DND-41 (cell line): ENCODE results near the gene STXBP5.

Source experiments
- ATAC-seq: fragments of 200-7000 bp; cut with Tn5 transposase; 3 replicates; pipeline ENCODE4 v1.9.1; 2021; ENCODE audit warnings: low read depth; ENCODE audit not compliant: insufficient read depth
- DNase-seq: peaks from one replicate; pipeline ENCODE4 v3.0.0-alpha.2; 2020
- H2AFZ ChIP-seq: 2 replicates; pipeline ENCODE4 v1.6.0; 2012; ENCODE audit warnings: low read depth, low read length
- H3K27ac ChIP-seq: 2 replicates; pipeline ENCODE4 v1.5.1; 2012; ENCODE audit warnings: low read length, inconsistent platforms
- H3K27me3 ChIP-seq: fragments of 200-600 bp; sonication (generic); 2 replicates; pipeline ENCODE4 v1.6.0; 2012; ENCODE audit warnings: low read length, mild to moderate bottlenecking, inconsistent platforms; ENCODE audit not compliant: insufficient read depth, poor library complexity
- H3K36me3 ChIP-seq: 2 replicates; pipeline ENCODE4 v1.5.1; 2012; ENCODE audit warnings: low read length, inconsistent platforms; ENCODE audit not compliant: insufficient read depth
- H3K4me1 ChIP-seq: 2 replicates; pipeline ENCODE4 v1.5.1; 2012; ENCODE audit warnings: mild to moderate bottlenecking, low read length; ENCODE audit not compliant: insufficient read depth
- H3K4me2 ChIP-seq: 2 replicates; pipeline ENCODE4 v1.6.0; 2012; ENCODE audit warnings: mild to moderate bottlenecking, moderate library complexity, low read length, inconsistent platforms; ENCODE audit not compliant: insufficient read depth
- H3K4me3 ChIP-seq, 2 experiments: fragments of 200-600 bp in 1 of 2; shearing (Covaris generic) in 1 of 2; 2 replicates each; pipeline ENCODE4 v1.5.1; 2012 to 2016; ENCODE audit warnings: inconsistent platforms in 2 of 2, low read length in 2 of 2, mild to moderate bottlenecking in 2 of 2, low read depth in 1 of 2, moderate library complexity in 1 of 2
- H3K79me2 ChIP-seq: 2 replicates; pipeline ENCODE4 v1.6.0; 2012; ENCODE audit warnings: low read length, inconsistent platforms; ENCODE audit not compliant: insufficient read depth
- H3K9ac ChIP-seq: 2 replicates; pipeline ENCODE4 v1.6.0; 2012; ENCODE audit warnings: low read depth, mild to moderate bottlenecking, inconsistent platforms, low read length, moderate library complexity
- H3K9me3 ChIP-seq: 2 replicates; pipeline ENCODE4 v1.5.1; 2012; ENCODE audit warnings: low read length, moderate library complexity, mild to moderate bottlenecking, inconsistent platforms; ENCODE audit not compliant: insufficient read depth, severe bottlenecking
- H4K20me1 ChIP-seq: 2 replicates; pipeline ENCODE4 v1.6.0; 2012; ENCODE audit warnings: low read length; ENCODE audit not compliant: insufficient read depth
- CTCF ChIP-seq: IDR thresholded peaks from 2 replicates; pipeline ENCODE4 v1.5.1; 2012; ENCODE audit warnings: borderline replicate concordance, low read length, moderate library complexity, mild to moderate bottlenecking; ENCODE audit not compliant: poor library complexity, severe bottlenecking; ENCODE audit errors: extremely low read depth
- EZH2 ChIP-seq: IDR thresholded peaks from 3 replicates; pipeline ENCODE4 v1.6.1; 2012; ENCODE audit warnings: borderline replicate concordance, low read depth, mild to moderate bottlenecking, moderate library complexity, low read length, inconsistent platforms; ENCODE audit not compliant: severe bottlenecking

The STXBP5 gene

GRCh38 chr6:147207837-147208754 lies 3.9 kb downstream of the STXBP5 start:
- no peaks in the 10 kb centered on the region for H3K9me3 ChIP-seq
- H3K27ac ChIP-seq = no peak overlapping the region
- no peak overlapping the region for H3K9ac ChIP-seq
- H3K4me1 ChIP-seq = peaks cover 18% of the 10 kb centered on the region
- no peaks in the 10 kb centered on the region for H3K27me3 ChIP-seq
- DNase-seq (no peak), ATAC-seq (no peak)
- no peak overlapping the region for H3K4me2 ChIP-seq
- no peak for TF ChIP-seq CTCF
- TF ChIP-seq EZH2 = no peak
- no peak overlapping the region for H3K4me3 ChIP-seq
- no peak overlapping the region for H2AFZ ChIP-seq
- no peaks in the 10 kb centered on the region for H4K20me1 ChIP-seq
- no peaks in the 10 kb centered on the region for H3K36me3 ChIP-seq
- H3K79me2 ChIP-seq = peaks cover 8% of the 10 kb centered on the region; the same call in 1 of the 2 replicates

DNA sequence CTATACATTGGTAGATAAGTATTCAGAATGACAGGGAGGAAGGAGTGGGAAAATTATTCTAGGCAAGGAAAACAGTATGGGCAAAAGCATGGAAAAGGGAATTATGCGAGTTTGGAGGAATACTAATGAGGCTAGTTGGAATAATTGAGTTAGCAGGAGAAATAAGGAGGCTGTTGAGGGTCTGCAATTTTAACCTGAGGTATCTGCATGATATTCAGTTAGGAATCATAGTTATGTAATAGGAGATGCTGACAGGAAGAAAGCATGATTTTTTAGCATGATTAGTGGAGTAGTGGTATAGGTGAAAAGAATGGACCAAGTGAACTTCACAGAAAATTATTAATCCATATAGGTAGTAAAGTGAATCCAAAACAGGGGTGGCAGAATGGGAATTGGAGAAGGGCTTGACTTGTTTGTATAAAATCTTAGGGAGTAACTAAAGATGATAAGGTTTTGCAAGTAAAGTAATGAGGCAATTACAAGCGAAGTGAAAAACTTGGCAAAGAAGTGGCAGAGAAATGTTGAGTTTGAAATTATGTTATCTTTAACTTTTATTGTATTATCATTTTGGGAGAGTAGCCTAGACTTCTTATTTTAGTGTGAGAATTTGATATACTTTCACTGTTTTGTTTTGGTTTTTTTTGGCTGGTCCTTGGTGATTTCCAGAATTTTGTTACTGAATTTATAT lies 5.7 kb downstream of the STXBP5 start:
- Histone ChIP-seq H3K27ac (no peak overlapping the region), H2AFZ (no peak overlapping the region), H3K4me2 (no peak overlapping the region), H4K20me1 (no peaks in the 10 kb centered on the region), H3K4me3 (no peak overlapping the region), H3K27me3 (no peaks in the 10 kb centered on the region), H3K9me3 (no peaks in the 10 kb centered on the region), H3K79me2 (peaks cover 4% of the 10 kb centered on the region; the same call in 1 of the 2 replicates), H3K9ac (no peak overlapping the region), H3K36me3 (no peaks in the 10 kb centered on the region), H3K4me1 (peaks cover 11% of the 10 kb centered on the region)
- TF ChIP-seq CTCF (no peak), EZH2 (no peak)
- DNase-seq (no peak), ATAC-seq (no peak)

DNA sequence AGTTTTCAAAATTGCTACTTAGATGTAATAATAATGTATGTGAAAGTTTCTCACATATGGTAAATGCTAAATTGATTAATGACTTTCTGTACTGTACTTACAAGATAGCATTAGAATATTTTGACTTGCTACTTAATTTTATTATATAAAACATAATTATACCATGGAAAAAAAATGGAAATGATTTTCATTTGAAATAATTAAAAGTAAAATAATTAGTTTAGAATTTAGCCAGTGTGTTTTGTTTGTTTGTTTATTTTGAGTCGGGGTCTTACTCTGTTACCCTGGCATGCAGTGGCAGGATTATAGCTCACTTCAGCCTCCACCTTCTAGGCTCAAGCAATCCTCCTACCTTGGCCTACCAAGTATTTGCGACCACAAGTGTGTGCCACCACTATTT lies 7.1 kb downstream of the STXBP5 start:
- no peak overlapping the region for H3K4me3 ChIP-seq
- H3K27ac ChIP-seq = no peak overlapping the region
- H2AFZ ChIP-seq = no peak overlapping the region
- H3K4me1 ChIP-seq = no peaks in the 10 kb centered on the region
- no peaks in the 10 kb centered on the region for H3K79me2 ChIP-seq
- H3K4me2 ChIP-seq = no peak overlapping the region
- H4K20me1 ChIP-seq = no peaks in the 10 kb centered on the region
- H3K9me3 ChIP-seq = no peaks in the 10 kb centered on the region
- TF ChIP-seq EZH2 (no peak), CTCF (no peak)
- DNase-seq (no peak), ATAC-seq (no peak)
- no peaks in the 10 kb centered on the region for H3K36me3 ChIP-seq
- H3K9ac ChIP-seq = no peak overlapping the region
- no peaks in the 10 kb centered on the region for H3K27me3 ChIP-seq
